Fibroblast of skin of scalp (primary cell): ENCODE results near the gene C1QL4.
"Not testable (repeated sequence)": the region's sequence is repeated elsewhere in the genome, so short reads cannot be mapped to it uniquely, and the experiment has no call there.

ENCODE experiments used
- DNase-seq: peaks from one replicate; pipeline ENCODE4 v3.0.0-alpha.2; 2013

Gene C1QL4

GRCh38 chr12:49301760-49302159 lies 35.2 kb downstream of the C1QL4 start:
- DNase-seq, result no peak

- no peak for DNase-seq
These were observed 38.8 kb downstream of the C1QL4 start for GRCh38 chr12:49298160-49298559.

- no peak for DNase-seq
These were observed 39.3 kb downstream of the C1QL4 start for GRCh38 chr12:49297695-49298060.

- DNase-seq, result no peak
These were observed 39.9 kb downstream of the C1QL4 start for GRCh38 chr12:49296836-49297694.

GRCh38 chr12:49296034-49296835 lies 40.8 kb downstream of the C1QL4 start:
- no peak for DNase-seq

- no peak for DNase-seq
These were observed 41.7 kb downstream of the C1QL4 start, which contains the start of gene PRPH for GRCh38 chr12:49295082-49295936. PRPH (plus strand) TSS chr12:49295147; CDS start chr12:49295201, 54 bp downstream.

GRCh38 chr12:49294804-49295081 lies 42.2 kb downstream of the C1QL4 start:
- DNase-seq, result no peak

- no peak for DNase-seq
These were observed 42.7 kb downstream of the C1QL4 start for GRCh38 chr12:49294086-49294803.

GRCh38 chr12:49293056-49293956 lies 43.7 kb downstream of the C1QL4 start:
- no peak for DNase-seq

- no peak for DNase-seq
These were observed 44.3 kb downstream of the C1QL4 start for GRCh38 chr12:49292729-49293055.

GRCh38 chr12:49288922-49289555 lies 47.9 kb downstream of the C1QL4 start:
- no peak for DNase-seq

- DNase-seq, result peak; percentile 52
These were observed 48.6 kb downstream of the C1QL4 start for GRCh38 chr12:49288412-49288853.

GRCh38 chr12:49287876-49288275 lies 49.1 kb downstream of the C1QL4 start:
- DNase-seq, result no peak

- DNase-seq, result no peak
These were observed 52.3 kb downstream of the C1QL4 start for GRCh38 chr12:49284672-49285071.

GRCh38 chr12:49283541-49284429 lies 53.2 kb downstream of the C1QL4 start:
- DNase-seq, result no peak

- DNase-seq, result not testable (repeated sequence)
These were observed 54.1 kb downstream of the C1QL4 start for GRCh38 chr12:49282740-49283375.
